Measurements from ENCODE around the gene EFEMP1.

DNA sequence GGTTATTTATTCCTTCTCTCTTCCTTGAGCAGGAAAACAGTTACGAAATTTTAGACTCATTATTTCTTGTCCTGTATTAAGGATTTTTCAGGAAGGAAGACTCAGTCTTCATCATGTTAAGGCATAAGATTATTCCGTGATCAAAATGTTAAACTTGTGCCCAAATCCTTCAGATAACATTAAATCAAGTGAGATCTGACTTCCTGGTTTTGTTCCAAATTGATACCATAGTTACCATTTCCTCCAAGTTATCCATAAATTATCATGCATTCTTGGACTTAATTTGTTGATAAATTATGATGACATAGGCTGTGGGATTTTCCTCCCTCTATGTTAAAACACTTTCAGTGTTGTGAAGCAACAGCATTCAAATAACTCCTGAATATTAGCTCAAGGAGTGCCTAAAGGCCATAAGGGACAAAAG lies 31.9 kb downstream of the EFEMP1 start:
- no peak for TF ChIP-seq POLR2A (IDR thresholded peaks at IDR 0.05)
- TF ChIP-seq, protein P1, sequence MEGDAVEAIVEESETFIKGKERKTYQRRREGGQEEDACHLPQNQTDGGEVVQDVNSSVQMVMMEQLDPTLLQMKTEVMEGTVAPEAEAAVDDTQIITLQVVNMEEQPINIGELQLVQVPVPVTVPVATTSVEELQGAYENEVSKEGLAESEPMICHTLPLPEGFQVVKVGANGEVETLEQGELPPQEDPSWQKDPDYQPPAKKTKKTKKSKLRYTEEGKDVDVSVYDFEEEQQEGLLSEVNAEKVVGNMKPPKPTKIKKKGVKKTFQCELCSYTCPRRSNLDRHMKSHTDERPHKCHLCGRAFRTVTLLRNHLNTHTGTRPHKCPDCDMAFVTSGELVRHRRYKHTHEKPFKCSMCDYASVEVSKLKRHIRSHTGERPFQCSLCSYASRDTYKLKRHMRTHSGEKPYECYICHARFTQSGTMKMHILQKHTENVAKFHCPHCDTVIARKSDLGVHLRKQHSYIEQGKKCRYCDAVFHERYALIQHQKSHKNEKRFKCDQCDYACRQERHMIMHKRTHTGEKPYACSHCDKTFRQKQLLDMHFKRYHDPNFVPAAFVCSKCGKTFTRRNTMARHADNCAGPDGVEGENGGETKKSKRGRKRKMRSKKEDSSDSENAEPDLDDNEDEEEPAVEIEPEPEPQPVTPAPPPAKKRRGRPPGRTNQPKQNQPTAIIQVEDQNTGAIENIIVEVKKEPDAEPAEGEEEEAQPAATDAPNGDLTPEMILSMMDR (IDR thresholded peaks at IDR 0.05 in 8 of 11, conservative IDR thresholded peaks at IDR 0.05 in 3 of 11): no peak
- no peak for TF ChIP-seq POLR2AphosphoS5 (IDR thresholded peaks at IDR 0.05)
